H9 (cell line): ENCODE data around the gene MBP. TPM values are rescaled to one million over a fixed set of nuclear protein-coding genes. Genes with fewer than 3 reads are reported as not detected.

ENCODE experiments used
- DNase-seq: peaks from one replicate; pipeline ENCODE4 v3.0.0-alpha.2; 2017
- H2AFZ ChIP-seq: one replicate; pipeline ENCODE4 v1.6.1; 2013; ENCODE audit warnings: mild to moderate bottlenecking, low read length, control low read depth, moderate library complexity
- H2AK5ac ChIP-seq: 2 replicates; pipeline ENCODE4 v1.6.1; 2013; ENCODE audit warnings: low read length, control low read depth, mixed read lengths; ENCODE audit not compliant: insufficient read length
- H2BK120ac ChIP-seq: one replicate; pipeline ENCODE4 v1.6.1; 2013; ENCODE audit warnings: low read depth, mild to moderate bottlenecking, low read length, control low read depth, inconsistent platforms; ENCODE audit not compliant: poor library complexity, severe bottlenecking
- H2BK12ac ChIP-seq: 2 replicates; pipeline ENCODE4 v1.6.1; 2013; ENCODE audit warnings: low read length, control low read depth, mixed read lengths, low read depth; ENCODE audit not compliant: insufficient read length
- H2BK15ac ChIP-seq: 2 replicates; pipeline ENCODE4 v1.6.1; 2013; ENCODE audit warnings: low read depth, low read length, control low read depth
- H2BK20ac ChIP-seq: one replicate; pipeline ENCODE4 v1.6.1; 2013; ENCODE audit warnings: low read depth, mild to moderate bottlenecking, low read length, control low read depth, inconsistent platforms; ENCODE audit not compliant: poor library complexity, severe bottlenecking
- H2BK5ac ChIP-seq: 2 replicates; pipeline ENCODE4 v1.6.1; 2013; ENCODE audit warnings: low read length, control low read depth, mixed read lengths; ENCODE audit not compliant: insufficient read length
- H3K14ac ChIP-seq: 2 replicates; pipeline ENCODE4 v1.6.1; 2013; ENCODE audit warnings: low read length, control low read depth; ENCODE audit not compliant: insufficient read depth
- H3K18ac ChIP-seq: 2 replicates; pipeline ENCODE4 v1.6.1; 2013; ENCODE audit warnings: low read depth, mild to moderate bottlenecking, mixed read lengths, low read length, control low read depth; ENCODE audit not compliant: insufficient read length
- H3K23ac ChIP-seq: 2 replicates; pipeline ENCODE4 v1.6.1; 2013; ENCODE audit warnings: low read length, control low read depth, mixed read lengths, low read depth; ENCODE audit not compliant: insufficient read length
- H3K23me2 ChIP-seq: 2 replicates; pipeline ENCODE4 v1.6.1; 2013; ENCODE audit warnings: low read depth, mild to moderate bottlenecking, mixed read lengths, low read length, control low read depth; ENCODE audit not compliant: insufficient read length, poor library complexity, severe bottlenecking
- H3K27ac ChIP-seq: 2 replicates; pipeline ENCODE4 v1.5.1; 2013; ENCODE audit warnings: low read length, control low read depth, mixed read lengths, low read depth; ENCODE audit not compliant: insufficient read length
- H3K27me3 ChIP-seq: 2 replicates; pipeline ENCODE4 v1.6.1; 2013; ENCODE audit warnings: low read length, control low read depth, inconsistent platforms; ENCODE audit not compliant: insufficient read depth
- H3K4ac ChIP-seq: 2 replicates; pipeline ENCODE4 v1.6.1; 2013; ENCODE audit warnings: low read depth, mild to moderate bottlenecking, control low read depth, inconsistent platforms, low read length, moderate library complexity
- H3K4me1 ChIP-seq: 2 replicates; pipeline ENCODE4 v1.6.1; 2013; ENCODE audit warnings: low read length, control low read depth, inconsistent platforms; ENCODE audit not compliant: insufficient read depth
- H3K4me2 ChIP-seq: 2 replicates; pipeline ENCODE4 v1.6.1; 2013; ENCODE audit warnings: low read length, control low read depth, mixed read lengths; ENCODE audit not compliant: insufficient read length, insufficient read depth
- H3K56ac ChIP-seq: 2 replicates; pipeline ENCODE4 v1.6.1; 2013; ENCODE audit warnings: low read depth, mild to moderate bottlenecking, mixed read lengths, low read length, control low read depth; ENCODE audit not compliant: insufficient read length
- H3K79me1 ChIP-seq: 2 replicates; pipeline ENCODE4 v1.6.1; 2013; ENCODE audit warnings: low read depth, mild to moderate bottlenecking, moderate library complexity, low read length, control low read depth, inconsistent platforms; ENCODE audit not compliant: insufficient read depth, poor library complexity, severe bottlenecking
- H3K79me2 ChIP-seq: 2 replicates; pipeline ENCODE4 v1.6.1; 2013; ENCODE audit warnings: low read length, control low read depth, inconsistent platforms; ENCODE audit not compliant: insufficient read depth
- H3K9ac ChIP-seq: 2 replicates; pipeline ENCODE4 v1.6.1; 2013; ENCODE audit warnings: low read length, control low read depth, mixed read lengths; ENCODE audit not compliant: insufficient read length; ENCODE audit errors: extremely low read depth
- H3K9me3 ChIP-seq: one replicate; pipeline ENCODE4 v1.6.1; 2013; ENCODE audit warnings: low read depth, low read length, inconsistent platforms; ENCODE audit not compliant: control insufficient read depth
- H3T11ph ChIP-seq: one replicate; pipeline ENCODE4 v1.6.1; 2013; ENCODE audit warnings: mild to moderate bottlenecking, low read length, control low read depth, inconsistent platforms
- H4K20me1 ChIP-seq: one replicate; pipeline ENCODE4 v1.6.1; 2013; ENCODE audit not compliant: control insufficient read depth, insufficient read length, insufficient read depth
- H4K5ac ChIP-seq: 2 replicates; pipeline ENCODE4 v1.6.1; 2013; ENCODE audit warnings: low read depth, mild to moderate bottlenecking, mixed read lengths, low read length, control low read depth; ENCODE audit not compliant: insufficient read length
- H4K8ac ChIP-seq: replicated peaks from 2 replicates; pipeline ENCODE4 v1.6.1; 2013; ENCODE audit warnings: low read length, control low read depth, mixed read lengths, low read depth; ENCODE audit not compliant: insufficient read length
- H4K91ac ChIP-seq: 2 replicates; pipeline ENCODE4 v1.6.1; 2013; ENCODE audit warnings: low read depth, mild to moderate bottlenecking, moderate library complexity, mixed read lengths, low read length, control low read depth; ENCODE audit not compliant: insufficient read length
- H3K27ac Mint-ChIP-seq, 3 experiments: 2 replicates in 2 of 3; 3 replicates in 1 of 3; pipeline ENCODE4 v1.8.0; 2020 to 2021; ENCODE audit warnings: mixed read lengths in 3 of 3, mild to moderate bottlenecking in 1 of 3, moderate library complexity in 1 of 3
- H3K27me3 Mint-ChIP-seq: 2 replicates; pipeline ENCODE4 v1.8.0; 2021; ENCODE audit warnings: low read depth, mild to moderate bottlenecking, moderate library complexity, mixed read lengths
- H3K36me3 Mint-ChIP-seq, 3 experiments: 2 replicates in 2 of 3; 3 replicates in 1 of 3; pipeline ENCODE4 v1.8.0; 2020 to 2021; ENCODE audit warnings: low read depth in 3 of 3, mixed read lengths in 3 of 3; ENCODE audit not compliant: insufficient read depth in 1 of 3
- H3K4me1 Mint-ChIP-seq, 2 experiments: 2 replicates each; pipeline ENCODE4 v1.8.0; 2020; ENCODE audit warnings: mixed read lengths in 2 of 2
- H3K4me3 Mint-ChIP-seq, 2 experiments: 2 replicates in 1 of 2; 3 replicates in 1 of 2; pipeline ENCODE4 v1.8.0; 2020 to 2021; ENCODE audit warnings: mild to moderate bottlenecking in 2 of 2, mixed read lengths in 2 of 2, moderate library complexity in 1 of 2
- H3K9me3 Mint-ChIP-seq, 2 experiments: 2 replicates in 1 of 2; 3 replicates in 1 of 2; pipeline ENCODE4 v1.8.0; 2020; ENCODE audit warnings: mild to moderate bottlenecking in 2 of 2, mixed read lengths in 2 of 2, moderate library complexity in 1 of 2
- CTCF ChIP-seq: fragments of 200-600 bp; sonication (generic); conservative IDR thresholded peaks from 3 replicates; pipeline ENCODE4 v1.8.0; 2021; ENCODE audit warnings: antibody characterized with exemption, mild to moderate bottlenecking
- WGBS: extraction: QIAGEN DNeasy Blood & Tissue Kit; methylation state at CpG from one replicate; pipeline ENCODE4 v1.1.7; 2013; ENCODE audit warnings: missing lambda C conversion rate, low lambda C conversion rate, mixed read lengths; ENCODE audit not compliant: insufficient read length; ENCODE audit errors: extremely low coverage; 5-methylcytosine and 5-hydroxymethylcytosine counted together
- total RNA-seq: library from RNA; stranded (reverse); gene quantifications from 2 replicates; pipeline ENCODE4 v1.2.1, GENCODE V29; 2021

Gene MBP
- total RNA-seq, 1 experiment from 2014 or later: 8.6 TPM

GRCh38 chr18:76986406-76986805, 146.2 kb downstream of the MBP start:
- Histone ChIP-seq H3T11ph (no peak overlapping the region), H3K9me3 (no peaks in the 10 kb centered on the region), H2BK5ac (no peak overlapping the region), H3K79me1 (no peaks in the 10 kb centered on the region), H2BK15ac (no peak overlapping the region), H3K18ac (no peak overlapping the region), H3K4ac (no peak overlapping the region), H3K14ac (no peak overlapping the region), H3K23me2 (no peaks in the 10 kb centered on the region), H3K56ac (no peak overlapping the region), H3K27me3 (no peaks in the 10 kb centered on the region), H3K23ac (no peak overlapping the region), H3K79me2 (no peaks in the 10 kb centered on the region), H2BK12ac (no peak overlapping the region), H3K27ac (no peak overlapping the region), H2AFZ (no peak overlapping the region), H3K4me2 (no peak overlapping the region), H4K5ac (no peak overlapping the region), H4K20me1 (no peaks in the 10 kb centered on the region), H4K8ac (no peak overlapping the region), H2AK5ac (no peak overlapping the region), H2BK20ac (no peak overlapping the region), H3K9ac (no peak overlapping the region), H4K91ac (no peak overlapping the region), H2BK120ac (no peak overlapping the region), H3K4me1 (peaks cover 4% of the 10 kb centered on the region)
- no peaks in the 10 kb centered on the region for H3K36me3 Mint-ChIP-seq
- H3K4me1 Mint-ChIP-seq: peaks cover 27 to 40% of the 10 kb centered on the region in 2 experiments
- TF ChIP-seq CTCF: no peak
- peak overlapping the region in 1 of 3 experiments; percentile 66; a peak in 1 of 7 replicates for H3K27ac Mint-ChIP-seq
- no peak overlapping the region for H3K4me3 Mint-ChIP-seq
- H3K27me3 Mint-ChIP-seq: peaks cover 3% of the 10 kb centered on the region
- no CpG with 5 or more reads among the region's 7 CpGs for WGBS
- DNase-seq: no peak
- no peaks in the 10 kb centered on the region for H3K9me3 Mint-ChIP-seq
